ENCODE data around the gene ZNF605.
A peak's percentile ranks its signal among the peaks of the same experiment; 100 is the strongest.
"Not testable (repeated sequence)": the region's sequence is repeated elsewhere in the genome, so short reads cannot be mapped to it uniquely, and the experiment has no call there.

The ZNF605 gene

GRCh38 chr12:132904718-132905328 is 51.3 kb downstream of the ZNF605 start:
- peak; percentile 86 to 96 for DNase-seq

- no peak for DNase-seq
Observed at GRCh38 chr12:132899033-132899432, 57.1 kb downstream of the ZNF605 start.

- DNase-seq: no peak
Observed at GRCh38 chr12:132888852-132889251, 67.3 kb downstream of the ZNF605 start.

- peak; percentile 84 to 88 for DNase-seq
Observed at GRCh38 chr12:132887513-132888351, 68.4 kb downstream of the ZNF605 start, which contains the start of gene CHFR. Gene CHFR (minus strand): TSS chr12:132887605. CDS start chr12:132887328, 277 bp downstream.

GRCh38 chr12:132886529-132887477 is 69.3 kb downstream of the ZNF605 start:
- no peak for DNase-seq

- no peak for DNase-seq
Observed at GRCh38 chr12:132881818-132882217, 74.3 kb downstream of the ZNF605 start.

GRCh38 chr12:132874620-132875019 is 81.5 kb downstream of the ZNF605 start:
- not testable (repeated sequence) for DNase-seq

- DNase-seq: no peak
Observed at GRCh38 chr12:132874175-132874574, 81.9 kb downstream of the ZNF605 start.

GRCh38 chr12:132873724-132874123 is 82.4 kb downstream of the ZNF605 start:
- no peak for DNase-seq

GRCh38 chr12:132872975-132873421 is 83.1 kb downstream of the ZNF605 start:
- DNase-seq: no peak

GRCh38 chr12:132872073-132872855 is 83.8 kb downstream of the ZNF605 start:
- DNase-seq: no peak

- no peak for DNase-seq
Observed at GRCh38 chr12:132869551-132869950, 86.6 kb downstream of the ZNF605 start.
